ENCODE data around the gene SLC48A1. TPM values are rescaled to one million over a fixed set of nuclear protein-coding genes. Genes with fewer than 3 reads are reported as not detected.

Gene SLC48A1
- total RNA-seq (10 to 100 TPM; 21.8 to 28.7 (median 27.3) TPM), polyA plus RNA-seq (10 to 100 TPM; 12.7 to 23.5 (median 19.6) TPM)
- long read RNA-seq, donor 1, transcript SLC48A1-201 (3 exons, 3,010 nt), result major isoform, 31 of 36 reads
- long read RNA-seq, donor 1, partial matches to known transcripts, result 3 of 36 reads
- long read RNA-seq, donor 1, other reads (novel, unspliced or antisense), result 2 of 36 reads
- long read RNA-seq, donor 2, transcript SLC48A1-201 (3 exons, 3,010 nt), result major isoform, 73 of 86 reads
- long read RNA-seq, donor 2, partial matches to known transcripts, result 2 of 86 reads
- long read RNA-seq, donor 2, other reads (novel, unspliced or antisense), result 11 of 86 reads

DNA sequence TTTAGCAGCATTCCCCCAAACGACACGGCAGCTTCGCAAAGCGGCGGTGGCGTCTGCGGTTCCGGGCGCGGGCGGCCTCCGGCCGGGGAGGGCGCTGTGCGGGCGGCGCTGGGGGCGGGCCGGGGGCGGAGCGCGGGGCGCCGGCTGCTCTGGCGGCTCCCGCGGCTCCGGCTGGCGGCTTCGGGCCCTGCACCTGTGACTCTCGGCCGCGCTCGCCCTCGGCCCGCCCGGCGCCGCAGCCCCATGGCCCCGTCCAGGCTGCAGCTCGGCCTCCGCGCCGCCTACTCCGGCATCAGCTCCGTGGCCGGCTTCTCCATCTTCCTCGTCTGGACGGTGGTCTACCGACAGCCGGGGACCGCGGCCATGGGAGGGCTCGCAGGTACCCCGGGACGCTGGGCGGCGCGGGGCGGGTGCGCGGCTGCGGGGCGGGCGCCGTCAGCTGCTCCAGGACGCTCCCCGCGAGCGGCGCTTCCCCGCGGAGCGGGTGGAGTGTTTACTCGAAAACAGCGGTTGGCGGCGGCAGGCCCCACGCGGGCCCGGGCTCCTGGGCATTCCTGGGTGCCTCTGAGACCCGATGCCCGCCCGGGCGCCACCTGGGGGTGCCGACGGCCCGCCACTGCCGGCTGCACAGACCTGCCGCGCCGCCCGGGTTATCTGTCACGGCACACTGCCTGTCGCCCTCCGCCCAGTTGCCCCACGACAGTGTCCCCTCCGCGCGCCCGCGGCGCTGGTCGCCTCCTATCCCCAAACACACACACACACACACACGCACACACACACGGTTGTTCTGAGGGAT lies at the start of gene SLC48A1:
Gene SLC48A1, plus strand, starts transcription at position 177 of the 796 bp plus-strand sequence. Its CDS starts 67 bp downstream, at position 244.
- DNase-seq (peak; percentile 82 to 88), ATAC-seq (peak; percentile 83 to 88 (median 86))
- WGBS, 3 donors, result 0% methylated on average over 18 to 106 of the region's 106 CpGs
- TF ChIP-seq, protein P1, sequence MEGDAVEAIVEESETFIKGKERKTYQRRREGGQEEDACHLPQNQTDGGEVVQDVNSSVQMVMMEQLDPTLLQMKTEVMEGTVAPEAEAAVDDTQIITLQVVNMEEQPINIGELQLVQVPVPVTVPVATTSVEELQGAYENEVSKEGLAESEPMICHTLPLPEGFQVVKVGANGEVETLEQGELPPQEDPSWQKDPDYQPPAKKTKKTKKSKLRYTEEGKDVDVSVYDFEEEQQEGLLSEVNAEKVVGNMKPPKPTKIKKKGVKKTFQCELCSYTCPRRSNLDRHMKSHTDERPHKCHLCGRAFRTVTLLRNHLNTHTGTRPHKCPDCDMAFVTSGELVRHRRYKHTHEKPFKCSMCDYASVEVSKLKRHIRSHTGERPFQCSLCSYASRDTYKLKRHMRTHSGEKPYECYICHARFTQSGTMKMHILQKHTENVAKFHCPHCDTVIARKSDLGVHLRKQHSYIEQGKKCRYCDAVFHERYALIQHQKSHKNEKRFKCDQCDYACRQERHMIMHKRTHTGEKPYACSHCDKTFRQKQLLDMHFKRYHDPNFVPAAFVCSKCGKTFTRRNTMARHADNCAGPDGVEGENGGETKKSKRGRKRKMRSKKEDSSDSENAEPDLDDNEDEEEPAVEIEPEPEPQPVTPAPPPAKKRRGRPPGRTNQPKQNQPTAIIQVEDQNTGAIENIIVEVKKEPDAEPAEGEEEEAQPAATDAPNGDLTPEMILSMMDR (IDR thresholded peaks at IDR 0.05), result peak; percentile 54
- H3K27ac ChIP-seq, result peak within 1 kb of the TSS; percentile 89
- H3K36me3 ChIP-seq (ENCODE audit: insufficient read depth in 1 of 2, low read depth in 1 of 2), result no peaks in the 10 kb centered on the region
- H3K4me1 ChIP-seq, result peaks cover 46% of the 10 kb centered on the region
- H3K27me3 ChIP-seq (ENCODE audit: insufficient read depth in 3 of 3, low read length in 2 of 3), result no peaks in the 10 kb centered on the region
- no peaks in the 10 kb centered on the region for H3K9me3 ChIP-seq
- peak within 1 kb of the TSS; percentile 98 for H3K4me3 ChIP-seq
- intact Hi-C loops (cut with DNase I), result no loop called here

DNA sequence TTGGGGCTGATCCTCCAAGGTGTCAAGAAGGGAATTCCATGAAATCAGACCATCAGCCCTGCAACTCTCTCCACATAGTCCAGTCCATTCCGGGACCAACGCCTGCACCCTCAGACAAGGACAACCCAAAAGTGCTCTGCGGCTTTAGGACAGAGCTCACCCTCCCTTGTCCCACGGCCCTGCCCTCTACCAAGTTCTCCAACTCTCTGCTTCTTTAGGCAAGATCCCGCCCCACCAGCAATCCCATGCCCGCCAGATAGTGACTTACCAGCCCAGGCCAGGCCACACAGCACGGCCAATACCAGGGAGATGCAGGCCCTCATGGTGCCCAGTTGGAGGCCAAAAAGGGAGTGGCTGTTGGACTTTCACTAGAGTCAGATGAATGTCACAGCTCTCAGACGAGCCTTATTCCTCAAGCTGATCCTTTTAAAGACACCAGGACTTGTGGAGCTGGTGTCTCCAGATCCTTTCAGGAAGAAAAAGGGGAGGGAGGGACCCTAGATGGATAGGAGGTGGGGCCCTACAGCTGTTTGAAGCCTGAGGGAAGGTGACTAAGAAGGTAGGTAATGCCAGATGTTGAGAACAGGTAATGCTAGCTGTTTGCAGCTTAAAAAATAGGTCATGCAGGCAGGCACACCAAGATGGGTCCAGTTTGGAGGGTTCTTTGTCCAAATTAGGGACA lies 47.8 kb upstream of the SLC48A1 start, which contains the start of gene ENDOU:
Gene ENDOU, minus strand, starts transcription at position 400 of the 682 bp plus-strand sequence. Its CDS starts 77 bp downstream, at position 323.
- Histone ChIP-seq H3K4me1 (peaks cover 7% of the 10 kb centered on the region), H3K36me3 (ENCODE audit: insufficient read depth in 1 of 2, low read depth in 1 of 2) (no peaks in the 10 kb centered on the region), H3K27ac (no peak within 1 kb of the TSS), H3K9me3 (no peaks in the 10 kb centered on the region), H3K27me3 (ENCODE audit: insufficient read depth in 3 of 3, low read length in 2 of 3) (no peaks in the 10 kb centered on the region), H3K4me3 (no peak within 1 kb of the TSS)
- intact Hi-C loops (cut with DNase I), result no loop called here
- no peak for ATAC-seq
- no peak for DNase-seq
- 74 to 87% (median 84%) methylated on average over 8 of the region's 8 CpGs for WGBS, 3 donors
- TF ChIP-seq, protein P1 (IDR thresholded peaks at IDR 0.05), result no peak

DNA sequence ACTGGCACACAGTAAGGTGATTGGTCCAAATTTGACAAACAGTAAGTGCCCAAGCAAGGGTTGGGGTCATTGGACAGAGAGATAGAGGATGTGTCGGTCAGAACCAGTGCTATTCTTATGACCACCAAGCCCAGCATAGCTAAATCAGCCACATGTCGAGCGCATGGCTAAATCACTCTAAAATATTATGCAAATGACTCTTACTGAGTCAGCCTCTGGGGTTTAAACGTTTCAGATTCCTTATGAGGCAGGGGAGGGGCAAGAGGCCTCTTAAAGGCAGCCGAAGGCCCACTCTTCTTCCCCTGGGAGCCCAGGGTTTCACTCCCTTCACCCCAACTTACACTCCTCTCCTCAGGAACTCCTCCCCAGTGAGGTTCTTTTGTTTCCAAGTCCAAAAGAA lies 47.1 kb upstream of the SLC48A1 start:
- 61 to 69% (median 63%) methylated on average over 5 of the region's 5 CpGs for WGBS, 3 donors
- Histone ChIP-seq H3K4me3 (no peak overlapping the region), H3K27ac (no peak overlapping the region)

DNA sequence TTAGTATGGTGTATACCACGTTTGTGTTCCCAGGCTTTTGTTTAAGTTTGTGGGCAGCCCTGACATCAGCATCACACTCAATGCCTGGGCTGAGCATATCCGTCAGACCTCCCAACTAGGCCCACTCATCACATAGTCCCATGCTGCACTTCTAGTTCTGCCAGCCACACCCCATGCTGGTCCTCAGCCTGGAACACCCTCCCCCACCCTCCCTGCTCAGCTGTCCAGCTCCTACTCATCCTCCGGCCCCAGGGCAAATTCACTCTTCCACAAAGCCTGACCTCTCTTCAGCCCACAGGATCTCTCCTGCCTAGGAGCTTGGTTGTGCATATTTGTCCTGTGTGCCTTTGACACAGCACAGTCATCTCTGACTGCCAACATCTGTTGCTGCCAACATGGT lies 43.8 kb upstream of the SLC48A1 start:
- H3K27ac ChIP-seq, result no peak overlapping the region
- no peak overlapping the region for H3K4me3 ChIP-seq
- no peaks in the 10 kb centered on the region for H3K27me3 ChIP-seq (ENCODE audit: insufficient read depth in 3 of 3, low read length in 2 of 3)
- no peak for ATAC-seq
- no peaks in the 10 kb centered on the region for H3K9me3 ChIP-seq
- no peaks in the 10 kb centered on the region for H3K36me3 ChIP-seq (ENCODE audit: insufficient read depth in 1 of 2, low read depth in 1 of 2)
- intact Hi-C loops (cut with DNase I), result no loop called here
- TF ChIP-seq, protein P1 (IDR thresholded peaks at IDR 0.05), result no peak
- DNase-seq, result no peak
- peaks cover 8% of the 10 kb centered on the region for H3K4me1 ChIP-seq
- WGBS, 3 donors, result 66 to 71% (median 69%) methylated on average over 3 of the region's 3 CpGs

More for the DNA sequence above, 47.1 kb upstream of the SLC48A1 start:
- peak in 1 of 4 donors; percentile 33 for ATAC-seq
- DNase-seq, result no peak
- intact Hi-C loops (cut with DNase I), result no loop called here
- H3K4me1 ChIP-seq, result peaks cover 10% of the 10 kb centered on the region
- no peaks in the 10 kb centered on the region for H3K9me3 ChIP-seq
- TF ChIP-seq, protein P1 (IDR thresholded peaks at IDR 0.05), result no peak
- H3K36me3 ChIP-seq (ENCODE audit: insufficient read depth in 1 of 2, low read depth in 1 of 2), result no peaks in the 10 kb centered on the region
- no peaks in the 10 kb centered on the region for H3K27me3 ChIP-seq (ENCODE audit: insufficient read depth in 3 of 3, low read length in 2 of 3)

Measured in psoas muscle (tissue), 8 donors.